H1 (cell line): ENCODE data around the gene DCLRE1B. TPM values are rescaled to one million over a fixed set of nuclear protein-coding genes. Genes with fewer than 3 reads are reported as not detected.

Experiments used
- CTCF ChIA-PET: fragments of 300-600 bp; sonication (Branson Sonifier 250); formaldehyde crosslinking; loops from one replicate; lab custom pipeline; 2021; ENCODE audit not compliant: partially characterized antibody; lab: Charles Lee
- POLR2A ChIA-PET: fragments of 300-600 bp; sonication (Branson Sonifier 250); formaldehyde crosslinking; loops from one replicate; lab custom pipeline; 2021; ENCODE audit warnings: inconsistent platforms; ENCODE audit not compliant: partially characterized antibody; lab: Charles Lee
- DNase-seq, 2 experiments: peaks; one replicate each; pipeline versions ENCODE4 v3.0.0 to v3.0.0-alpha.2; 2010 to 2022; ENCODE audit warnings: low spot score in 2 of 2, low read depth in 1 of 2, mixed read lengths in 1 of 2
- FAIRE-seq: peaks from 2 replicates; lab custom pipeline; 2011; peaks lifted over from hg19 to GRCh38; lab: Jason Lieb, UNC
- H2AFZ ChIP-seq: 2 replicates; pipeline ENCODE4 v1.8.1; 2012; ENCODE audit warnings: low read length, inconsistent platforms
- H2AK5ac ChIP-seq: 2 replicates; pipeline ENCODE4 v1.6.1; 2013; ENCODE audit warnings: low read depth, low read length
- H2BK120ac ChIP-seq: replicated peaks from 2 replicates; pipeline ENCODE3; 2013; ENCODE audit warnings: low read depth, low read length, inconsistent platforms
- H2BK12ac ChIP-seq: 2 replicates; pipeline ENCODE4 v1.6.1; 2013; ENCODE audit warnings: low read depth, low read length
- H2BK15ac ChIP-seq: 2 replicates; pipeline ENCODE4 v1.6.1; 2013; ENCODE audit warnings: low read length
- H2BK20ac ChIP-seq: 2 replicates; pipeline ENCODE4 v1.6.1; 2013; ENCODE audit warnings: low read length
- H2BK5ac ChIP-seq: 2 replicates; pipeline ENCODE4 v1.6.1; 2013; ENCODE audit warnings: low read depth, low read length
- H3K14ac ChIP-seq: 2 replicates; pipeline ENCODE4 v1.6.1; 2013; ENCODE audit warnings: inconsistent platforms; ENCODE audit not compliant: insufficient read length
- H3K18ac ChIP-seq: 2 replicates; pipeline ENCODE4 v1.6.1; 2013; ENCODE audit warnings: low read length; ENCODE audit errors: extremely low read depth
- H3K23ac ChIP-seq: 2 replicates; pipeline ENCODE4 v1.6.1; 2013; ENCODE audit warnings: inconsistent platforms; ENCODE audit not compliant: insufficient read length
- H3K23me2 ChIP-seq: 2 replicates; pipeline ENCODE4 v1.6.1; 2013; ENCODE audit warnings: low read depth, low read length
- H3K27ac ChIP-seq: 2 replicates; pipeline ENCODE4 v1.6.1; 2011; ENCODE audit warnings: low read depth, low read length, inconsistent platforms
- H3K27me3 ChIP-seq, 4 experiments: replicated peaks in 1 of 4; 1 replicate in 1 of 4; 2 replicates in 3 of 4; pipeline versions ENCODE4 v1.6.1 to v1.8.1; 2011 to 2013; ENCODE audit warnings: low read length in 3 of 4, mild to moderate bottlenecking in 3 of 4, inconsistent platforms in 2 of 4, mixed read lengths in 2 of 4, moderate library complexity in 1 of 4; ENCODE audit not compliant: control insufficient read depth in 3 of 4, insufficient read depth in 3 of 4; ENCODE audit errors: extremely low read depth in 1 of 4
- H3K36me3 ChIP-seq, 4 experiments: 2 replicates each; pipeline versions ENCODE4 v1.6.1 to v1.8.1; 2011 to 2013; ENCODE audit warnings: mild to moderate bottlenecking in 4 of 4, low read length in 3 of 4, moderate library complexity in 2 of 4, control low read depth in 1 of 4, inconsistent platforms in 1 of 4; ENCODE audit not compliant: insufficient read depth in 4 of 4, control insufficient read depth in 2 of 4
- H3K4ac ChIP-seq: replicated peaks from 2 replicates; pipeline ENCODE3; 2013; ENCODE audit warnings: low read length, low read depth, mixed read lengths, inconsistent platforms; ENCODE audit not compliant: insufficient read length
- H3K4me1 ChIP-seq, 4 experiments: replicated peaks in 1 of 4; 1 replicate in 1 of 4; 2 replicates in 3 of 4; pipeline versions ENCODE4 v1.6.1 to v1.8.1; 2011 to 2013; ENCODE audit warnings: low read length in 3 of 4, inconsistent platforms in 2 of 4, mixed read lengths in 1 of 4; ENCODE audit not compliant: insufficient read depth in 4 of 4, control insufficient read depth in 3 of 4
- H3K4me2 ChIP-seq, 2 experiments: 2 replicates each; pipeline versions ENCODE4 v1.6.1 to v1.8.1; 2011 to 2013; ENCODE audit warnings: low read depth in 2 of 2, low read length in 2 of 2, control low read depth in 1 of 2, inconsistent platforms in 1 of 2, mild to moderate bottlenecking in 1 of 2; ENCODE audit not compliant: insufficient read depth in 1 of 2
- H3K4me3 ChIP-seq, 4 experiments: fragments of 200-600, 300-600 bp in 1 of 4; sonication (generic), shearing (Covaris generic), sonication (Bioruptor Twin) in 1 of 4; 2 replicates each; pipeline versions ENCODE4 v1.5.1 to v1.8.1; 2011 to 2016; ENCODE audit warnings: low read length in 4 of 4, low read depth in 3 of 4, control low read depth in 2 of 4, inconsistent platforms in 2 of 4, mild to moderate bottlenecking in 2 of 4, mixed read lengths in 1 of 4, moderate library complexity in 1 of 4; ENCODE audit not compliant: insufficient read depth in 2 of 4; ENCODE audit errors: extremely low read depth in 1 of 4
- H3K56ac ChIP-seq: replicated peaks from 2 replicates; pipeline ENCODE3; 2013; ENCODE audit warnings: low read depth, mild to moderate bottlenecking, mixed read lengths, low read length, inconsistent platforms; ENCODE audit not compliant: insufficient read length
- H3K79me1 ChIP-seq: 2 replicates; pipeline ENCODE4 v1.6.1; 2013; ENCODE audit warnings: low read depth, low read length, control low read depth
- H3K79me2 ChIP-seq, 2 experiments: 2 replicates each; pipeline versions ENCODE4 v1.6.1 to v1.8.1; 2012 to 2013; ENCODE audit warnings: low read length in 2 of 2, mild to moderate bottlenecking in 2 of 2, inconsistent platforms in 1 of 2; ENCODE audit not compliant: insufficient read depth in 2 of 2, control insufficient read depth in 1 of 2
- H3K9ac ChIP-seq, 4 experiments: replicated peaks in 1 of 4; 1 replicate in 1 of 4; 2 replicates in 3 of 4; pipeline versions ENCODE4 v1.6.1 to v1.8.1; 2011 to 2013; ENCODE audit warnings: low read depth in 3 of 4, low read length in 3 of 4, control low read depth in 2 of 4, mild to moderate bottlenecking in 2 of 4, moderate library complexity in 2 of 4, inconsistent platforms in 1 of 4; ENCODE audit errors: extremely low read depth in 1 of 4
- H3K9me3 ChIP-seq, 2 experiments: 2 replicates each; pipeline versions ENCODE4 v1.6.1 to v1.8.1; 2012 to 2013; ENCODE audit warnings: mild to moderate bottlenecking in 2 of 2, moderate library complexity in 2 of 2, control low read depth in 1 of 2, inconsistent platforms in 1 of 2, low read depth in 1 of 2, low read length in 1 of 2, mixed read lengths in 1 of 2; ENCODE audit not compliant: insufficient read depth in 2 of 2
- H4K20me1 ChIP-seq, 2 experiments: replicated peaks in 1 of 2; 2 replicates each; pipeline versions ENCODE3 to v1.8.1; 2011 to 2013; ENCODE audit warnings: inconsistent platforms in 2 of 2, low read length in 2 of 2, mild to moderate bottlenecking in 1 of 2; ENCODE audit not compliant: insufficient read depth in 2 of 2, control insufficient read depth in 1 of 2
- H4K5ac ChIP-seq: 2 replicates; pipeline ENCODE4 v1.6.1; 2013; ENCODE audit warnings: low read length, low read depth, mixed read lengths, inconsistent platforms; ENCODE audit not compliant: insufficient read length
- H4K8ac ChIP-seq: 2 replicates; pipeline ENCODE4 v1.8.0; 2013; ENCODE audit warnings: mild to moderate bottlenecking, moderate library complexity, low read length, inconsistent platforms; ENCODE audit not compliant: insufficient read depth; ENCODE audit errors: extremely low read depth
- H4K91ac ChIP-seq: replicated peaks from 2 replicates; pipeline ENCODE3; 2013; ENCODE audit warnings: low read length, mixed read lengths, inconsistent platforms; ENCODE audit not compliant: insufficient read length
- CBX5 ChIP-seq: fragments of 300-800, 300-1000 bp; sonication (generic); IDR thresholded peaks from 2 replicates; pipeline ENCODE4 v1.7.1; 2016; ENCODE audit warnings: antibody characterized with exemption, low read length, low read depth
- KDM1A ChIP-seq: fragments of 200-600, 300-600 bp; sonication (generic); IDR thresholded peaks from 2 replicates; pipeline ENCODE4 v1.7.1; 2016; ENCODE audit warnings: mild to moderate bottlenecking, low read length, borderline replicate concordance
- KDM4A ChIP-seq: IDR thresholded peaks from one replicate; pipeline ENCODE4 v1.7.1; 2012; ENCODE audit warnings: low read depth, mild to moderate bottlenecking, moderate library complexity, low read length, inconsistent platforms; ENCODE audit not compliant: severe bottlenecking
- SIX5 ChIP-seq: IDR thresholded peaks from 2 replicates; pipeline ENCODE4 v1.6.1; 2011; ENCODE audit warnings: mild to moderate bottlenecking, low read depth, low read length
- ZNF274 ChIP-seq: IDR thresholded peaks from 2 replicates; pipeline ENCODE4 v1.7.0; 2012; ENCODE audit warnings: low read length, borderline replicate concordance; ENCODE audit errors: extremely low read depth
- WGBS, 2 experiments: shearing (Covaris generic) in 1 of 2; methylation state at CpG; one replicate each; pipeline versions ENCODE4 v1.1.6 to v1.1.7; 2013 to 2015; ENCODE audit warnings: low lambda C conversion rate in 2 of 2, mixed read lengths in 2 of 2, inconsistent platforms in 1 of 2, low coverage in 1 of 2, missing lambda C conversion rate in 1 of 2; ENCODE audit not compliant: insufficient replicate concordance in 2 of 2, insufficient coverage in 1 of 2, insufficient read length in 1 of 2; ENCODE audit errors: extremely low coverage in 1 of 2, missing lambda C conversion rate in 1 of 2; 5-methylcytosine and 5-hydroxymethylcytosine counted together
- polyA plus RNA-seq, 7 experiments: library from polyadenylated mRNA; depleted of rRNA in 3 of 7; stranded (reverse) in 5 of 7; unstranded in 2 of 7; fragments of >200 nt in 5 of 7; fragments of 200-250 nt in 2 of 7; gene quantifications; 1 replicate in 5 of 7; 2 replicates in 1 of 7; 4 replicates in 1 of 7; pipeline versions ENCODE4 v1.2.1 to v1.2.3, GENCODE V29; 2011 to 2013; ENCODE audit warnings: missing spikeins in 2 of 7, mixed read lengths in 2 of 7
- total RNA-seq: library from RNA; stranded (reverse); fragmentation: NEBNext Ultra II Directional; extraction: Animal tissue kit (Norgen Biotek cat#: 25700); gene quantifications from 2 replicates; pipeline ENCODE4 v1.2.1, GENCODE V29; 2021

DCLRE1B gene
- total and polyA plus RNA-seq, 2 of the 8 experiments (the other 6 are each of a cell fraction or from before 2014, with no cell fraction given) = 5.5 to 11.0 TPM

DNA sequence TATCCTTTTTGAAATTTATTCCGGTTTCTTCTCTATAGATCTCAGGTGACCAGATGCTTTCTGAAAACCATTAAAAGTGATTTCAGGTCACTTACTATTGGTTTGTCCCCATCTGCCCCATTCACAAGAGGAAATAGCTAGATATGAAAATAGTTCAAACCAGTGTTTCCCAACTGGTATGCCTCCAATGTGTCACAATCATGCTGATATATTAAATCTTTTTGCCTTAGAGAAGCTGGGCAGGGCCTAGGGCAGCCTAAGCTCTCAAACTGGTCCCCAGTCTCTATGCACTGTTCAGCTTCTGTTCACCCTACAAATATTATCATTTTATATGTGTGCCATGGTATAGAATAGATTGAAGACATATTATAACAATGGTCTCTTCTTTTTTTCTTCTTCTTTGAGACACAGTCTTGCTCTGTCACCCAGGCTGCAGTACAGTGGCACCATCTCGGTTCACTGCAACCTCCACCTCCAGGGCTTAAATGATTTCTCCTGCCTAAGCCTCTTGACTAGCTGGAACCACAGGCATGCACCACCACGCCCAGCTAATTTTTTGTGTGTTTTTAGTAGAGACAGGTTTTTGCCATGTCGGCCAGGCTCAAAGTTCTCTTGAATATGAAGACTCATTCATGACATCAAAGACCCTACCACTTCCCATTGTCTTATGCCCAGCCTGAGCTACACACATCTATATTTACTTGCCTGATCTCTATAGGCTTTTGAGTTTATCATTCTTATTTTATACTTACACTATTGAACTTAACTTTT, 49.3 kb upstream of the DCLRE1B start:
- ChIA-PET CTCF (interaction anchor here (0.5 to 2.2 kb wide), 6 partner anchors 14 to 428 kb away, joined by 3 to 14 read pairs (median 4); partner anchors contain the start of gene OLFML3), POLR2A (no interaction called here)
- no peak overlapping the region for H2BK20ac ChIP-seq
- no peak overlapping the region for H3K4me2 ChIP-seq
- no peak for DNase-seq
- no peaks in the 10 kb centered on the region for H3K79me1 ChIP-seq
- no peak overlapping the region for H3K18ac ChIP-seq
- H3K4me1 ChIP-seq = no peaks in the 10 kb centered on the region
- H2AK5ac ChIP-seq = no peak overlapping the region
- no peaks in the 10 kb centered on the region for H3K27me3 ChIP-seq
- H2BK120ac ChIP-seq = no peak overlapping the region
- H3K4me3 ChIP-seq = no peak overlapping the region
- no peaks in the 10 kb centered on the region for H4K20me1 ChIP-seq
- H2BK5ac ChIP-seq = no peak overlapping the region
- H3K56ac ChIP-seq = no peak overlapping the region
- no peaks in the 10 kb centered on the region for H3K23me2 ChIP-seq
- H3K9me3 ChIP-seq = no peaks in the 10 kb centered on the region
- no peak overlapping the region for H4K91ac ChIP-seq
- no peak overlapping the region for H3K9ac ChIP-seq
- H2AFZ ChIP-seq = no peak overlapping the region
- no peak overlapping the region for H2BK12ac ChIP-seq
- no peak for TF ChIP-seq KDM4A
- no peak for TF ChIP-seq CBX5
- TF ChIP-seq SIX5 = no peak
- no peak for TF ChIP-seq ZNF274
- TF ChIP-seq KDM1A = no peak
- H3K27ac ChIP-seq = no peak overlapping the region
- no peak overlapping the region for H3K4ac ChIP-seq
- WGBS, 2 experiments = 88% methylated on average over 4 of the region's 4 CpGs; no CpG with 5 or more reads in 1 of the 2 experiments
- H3K79me2 ChIP-seq = no peaks in the 10 kb centered on the region
- no peak overlapping the region for H4K5ac ChIP-seq
- H3K23ac ChIP-seq = no peak overlapping the region
- FAIRE-seq = no peak
- no peak overlapping the region for H3K14ac ChIP-seq
- no peaks in the 10 kb centered on the region for H3K36me3 ChIP-seq
- no peak overlapping the region for H2BK15ac ChIP-seq
- H4K8ac ChIP-seq = no peak overlapping the region
